Parathyroid adenoma (tissue), 2 donors: Measurements from ENCODE around the gene PSME2.

ENCODE experiments used
- H2AFZ ChIP-seq: fragments of 300-600 bp; sonication (generic); one replicate; pipeline ENCODE4 v1.7.0; 2017; ENCODE audit warnings: antibody characterized with exemption, mild to moderate bottlenecking
- H3K27ac ChIP-seq: fragments of 300-600 bp; sonication (generic); one replicate; pipeline ENCODE4 v1.7.0; 2017
- H3K27me3 ChIP-seq: fragments of 300-600 bp; sonication (generic); one replicate; pipeline ENCODE4 v1.7.0; 2017; ENCODE audit warnings: low read length; ENCODE audit not compliant: control insufficient read depth, insufficient read depth
- H3K36me3 ChIP-seq: fragments of 300-600 bp; sonication (generic); one replicate; pipeline ENCODE4 v1.7.0; 2017; ENCODE audit warnings: low read length; ENCODE audit not compliant: control insufficient read depth, insufficient read depth
- H3K4me1 ChIP-seq: fragments of 300-600 bp; sonication (generic); one replicate; pipeline ENCODE4 v1.7.0; 2017; ENCODE audit warnings: control low read depth
- H3K4me2 ChIP-seq: fragments of 300-600 bp; sonication (generic); one replicate; pipeline ENCODE4 v1.7.0; 2017; ENCODE audit warnings: low read length
- H3K4me3 ChIP-seq: fragments of 300-600 bp; sonication (generic); one replicate; pipeline ENCODE4 v1.7.0; 2017; ENCODE audit warnings: low read depth, low read length
- H3K79me2 ChIP-seq: fragments of 300-600 bp; sonication (generic); one replicate; pipeline ENCODE4 v1.7.0; 2017; ENCODE audit warnings: control low read depth
- H3K9ac ChIP-seq: fragments of 300-600 bp; sonication (generic); one replicate; pipeline ENCODE4 v1.7.0; 2017; ENCODE audit warnings: mild to moderate bottlenecking
- H3K9me3 ChIP-seq: fragments of 300-600 bp; sonication (generic); one replicate; pipeline ENCODE4 v1.7.0; 2017; ENCODE audit warnings: low read length; ENCODE audit not compliant: control insufficient read depth
- TF ChIP-seq, protein P1 (sequence below): fragments of 300-600 bp; sonication (generic); IDR thresholded peaks from one replicate; pipeline ENCODE4 v1.7.0; 2017; ENCODE audit warnings: antibody characterized with exemption, mild to moderate bottlenecking
- donor health status: primary hyperparathyroidism.

PSME2 gene

DNA sequence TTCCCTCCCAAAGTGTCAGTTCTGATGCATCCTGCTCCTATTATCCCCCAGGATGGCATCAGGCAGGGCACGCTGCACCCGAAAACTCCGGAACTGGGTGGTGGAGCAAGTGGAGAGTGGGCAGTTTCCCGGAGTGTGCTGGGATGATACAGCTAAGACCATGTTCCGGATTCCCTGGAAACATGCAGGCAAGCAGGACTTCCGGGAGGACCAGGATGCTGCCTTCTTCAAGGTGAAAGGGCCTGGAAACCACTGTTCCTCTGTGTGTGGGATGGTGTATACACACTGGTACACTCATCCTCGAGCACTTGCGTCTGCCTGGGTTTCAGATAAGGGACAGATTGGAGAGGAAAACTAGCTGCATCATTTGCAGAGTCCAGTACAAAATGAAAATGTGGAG lies 15.7 kb upstream of the PSME2 start:
- H3K9ac ChIP-seq: no peak overlapping the region
- no peaks in the 10 kb centered on the region for H3K9me3 ChIP-seq
- TF ChIP-seq, protein P1, sequence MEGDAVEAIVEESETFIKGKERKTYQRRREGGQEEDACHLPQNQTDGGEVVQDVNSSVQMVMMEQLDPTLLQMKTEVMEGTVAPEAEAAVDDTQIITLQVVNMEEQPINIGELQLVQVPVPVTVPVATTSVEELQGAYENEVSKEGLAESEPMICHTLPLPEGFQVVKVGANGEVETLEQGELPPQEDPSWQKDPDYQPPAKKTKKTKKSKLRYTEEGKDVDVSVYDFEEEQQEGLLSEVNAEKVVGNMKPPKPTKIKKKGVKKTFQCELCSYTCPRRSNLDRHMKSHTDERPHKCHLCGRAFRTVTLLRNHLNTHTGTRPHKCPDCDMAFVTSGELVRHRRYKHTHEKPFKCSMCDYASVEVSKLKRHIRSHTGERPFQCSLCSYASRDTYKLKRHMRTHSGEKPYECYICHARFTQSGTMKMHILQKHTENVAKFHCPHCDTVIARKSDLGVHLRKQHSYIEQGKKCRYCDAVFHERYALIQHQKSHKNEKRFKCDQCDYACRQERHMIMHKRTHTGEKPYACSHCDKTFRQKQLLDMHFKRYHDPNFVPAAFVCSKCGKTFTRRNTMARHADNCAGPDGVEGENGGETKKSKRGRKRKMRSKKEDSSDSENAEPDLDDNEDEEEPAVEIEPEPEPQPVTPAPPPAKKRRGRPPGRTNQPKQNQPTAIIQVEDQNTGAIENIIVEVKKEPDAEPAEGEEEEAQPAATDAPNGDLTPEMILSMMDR: no peak
- H2AFZ ChIP-seq: no peak overlapping the region
- H3K27ac ChIP-seq: peak overlapping the region; percentile 83
- H3K79me2 ChIP-seq: peaks cover 5% of the 10 kb centered on the region
- peak overlapping the region; percentile 69 for H3K4me3 ChIP-seq
- no peaks in the 10 kb centered on the region for H3K27me3 ChIP-seq
- H3K4me2 ChIP-seq: peak overlapping the region; percentile 67
- H3K36me3 ChIP-seq: no peaks in the 10 kb centered on the region
- peaks cover 6% of the 10 kb centered on the region for H3K4me1 ChIP-seq

DNA sequence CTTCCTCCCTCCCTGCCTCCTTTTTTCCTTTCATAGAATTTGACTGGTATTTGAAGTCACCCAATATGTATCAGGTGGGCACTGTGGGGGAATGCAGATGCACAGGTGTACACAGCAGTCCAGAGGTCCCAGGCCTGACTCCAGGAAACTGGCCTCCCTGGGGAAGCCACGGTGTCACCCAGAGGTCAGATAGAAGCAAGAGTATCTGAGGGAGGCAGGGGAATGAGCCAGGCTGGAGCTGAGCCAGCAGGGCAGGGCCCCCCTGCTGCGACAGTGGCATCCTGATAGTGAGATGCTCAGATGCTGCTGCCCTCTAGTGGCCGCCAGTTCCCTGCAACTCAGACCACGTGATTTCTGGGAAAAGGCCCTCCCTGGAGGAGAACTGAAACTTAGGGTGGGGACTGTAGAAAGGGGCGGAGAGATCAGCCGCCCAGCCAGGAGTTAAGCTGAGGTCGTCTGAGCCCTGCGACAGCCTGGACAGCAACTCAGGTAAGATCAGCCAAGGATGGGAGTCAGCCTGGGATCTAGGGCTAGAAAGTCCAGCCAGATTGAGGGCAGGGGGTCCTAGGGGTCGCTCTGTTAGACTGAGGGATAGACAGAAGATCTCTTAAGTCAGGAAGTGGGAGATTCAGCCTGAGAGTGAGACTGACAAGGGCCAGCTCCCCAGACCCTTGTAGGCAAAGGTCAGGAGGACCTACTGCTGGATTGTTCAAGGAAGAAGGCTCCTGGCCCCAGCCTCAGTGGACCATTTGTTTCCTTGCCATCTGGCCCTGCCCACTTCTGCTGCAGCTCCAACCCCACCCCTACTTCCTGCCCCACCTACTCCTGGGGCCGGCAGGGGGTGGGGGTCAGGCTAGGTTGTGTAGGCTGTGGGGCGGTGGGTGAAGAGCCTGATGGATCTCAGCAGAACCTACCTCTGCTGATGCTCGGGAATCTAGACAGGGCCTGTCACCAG lies 14.7 kb upstream of the PSME2 start, which contains the start of gene IRF9:
Gene IRF9 (plus strand): TSS at position 416 of the 955 bp plus-strand sequence. CDS start 880 bp downstream, outside the sequence.
- Histone ChIP-seq H3K4me1 (peaks cover 6% of the 10 kb centered on the region), H3K27me3 (no peaks in the 10 kb centered on the region), H3K79me2 (peaks cover 5% of the 10 kb centered on the region), H2AFZ (peak within 1 kb of the TSS; percentile 43), H3K4me2 (peak within 1 kb of the TSS; percentile 67), H3K4me3 (peak within 1 kb of the TSS; percentile 69), H3K9ac (no peak within 1 kb of the TSS), H3K27ac (peak within 1 kb of the TSS; percentile 83), H3K9me3 (no peaks in the 10 kb centered on the region), H3K36me3 (no peaks in the 10 kb centered on the region)
- TF ChIP-seq, protein P1: peak; percentile 99

DNA sequence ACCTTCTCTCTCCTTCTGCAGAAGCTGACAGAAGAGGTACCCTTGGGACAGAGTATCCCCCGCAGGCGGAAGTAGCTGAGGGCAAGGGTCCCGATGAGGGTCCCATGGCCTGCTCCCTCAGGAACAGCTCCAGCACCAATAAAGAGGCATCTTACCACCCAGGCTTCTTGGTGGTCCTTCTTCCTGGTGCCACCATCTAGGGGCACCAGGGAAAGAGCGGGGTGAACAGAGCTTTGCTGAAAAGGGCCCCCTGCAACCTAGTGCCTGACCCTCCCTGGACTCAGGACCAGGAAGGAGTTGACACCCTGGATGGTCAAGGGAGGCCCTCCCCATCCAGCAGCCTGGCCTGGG lies 14.1 kb upstream of the PSME2 start:
- H3K9ac ChIP-seq: no peak overlapping the region
- no peak overlapping the region for H3K4me2 ChIP-seq
- no peaks in the 10 kb centered on the region for H3K9me3 ChIP-seq
- TF ChIP-seq, protein P1: no peak
- no peaks in the 10 kb centered on the region for H3K27me3 ChIP-seq
- H3K36me3 ChIP-seq: no peaks in the 10 kb centered on the region
- H3K27ac ChIP-seq: peak overlapping the region; percentile 83
- no peak overlapping the region for H3K4me3 ChIP-seq
- H3K79me2 ChIP-seq: peaks cover 5% of the 10 kb centered on the region
- H3K4me1 ChIP-seq: peaks cover 6% of the 10 kb centered on the region
- H2AFZ ChIP-seq: peak overlapping the region; percentile 43

DNA sequence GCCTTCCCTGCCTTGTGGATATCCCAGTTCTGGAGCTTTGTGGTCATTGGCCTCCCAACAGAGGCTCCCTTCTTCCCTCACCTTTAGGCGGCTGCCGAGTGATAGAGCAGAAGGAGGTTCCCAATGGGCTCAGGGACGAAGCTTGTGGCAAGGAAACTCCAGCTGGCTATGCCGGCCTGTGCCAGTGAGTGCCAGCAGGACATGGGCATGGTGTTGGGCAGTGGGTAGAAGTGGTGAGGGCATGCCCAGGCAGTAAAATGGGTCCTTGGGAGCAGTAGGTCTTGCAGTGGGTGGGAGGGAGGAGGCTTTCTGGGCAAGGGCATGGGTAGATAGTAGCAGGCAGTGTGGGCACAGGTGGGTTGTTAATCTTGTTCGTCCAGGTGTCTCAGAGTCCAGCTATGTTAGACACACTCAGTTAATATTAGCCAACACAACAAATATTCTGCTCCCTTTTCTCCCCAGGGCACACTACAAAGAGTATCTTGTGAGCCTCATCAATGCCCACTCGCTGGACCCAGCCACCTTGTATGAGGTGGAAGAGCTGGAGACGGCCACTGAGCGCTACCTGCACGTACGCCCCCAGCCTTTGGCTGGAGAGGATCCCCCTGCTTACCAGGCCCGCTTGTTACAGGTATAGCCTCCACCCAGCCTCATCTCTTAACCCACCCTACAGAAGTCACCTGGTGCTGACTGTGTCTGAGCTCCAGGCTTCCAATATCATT lies 13.5 kb upstream of the PSME2 start:
- Histone ChIP-seq H3K27ac (peak overlapping the region; percentile 83), H3K4me3 (no peak overlapping the region), H3K9me3 (no peaks in the 10 kb centered on the region), H3K79me2 (peaks cover 5% of the 10 kb centered on the region), H3K36me3 (no peaks in the 10 kb centered on the region), H3K9ac (no peak overlapping the region), H2AFZ (no peak overlapping the region), H3K27me3 (no peaks in the 10 kb centered on the region), H3K4me2 (no peak overlapping the region), H3K4me1 (peaks cover 6% of the 10 kb centered on the region)
- TF ChIP-seq, protein P1: no peak
